ENCODE results near the gene CIB4.

DNA sequence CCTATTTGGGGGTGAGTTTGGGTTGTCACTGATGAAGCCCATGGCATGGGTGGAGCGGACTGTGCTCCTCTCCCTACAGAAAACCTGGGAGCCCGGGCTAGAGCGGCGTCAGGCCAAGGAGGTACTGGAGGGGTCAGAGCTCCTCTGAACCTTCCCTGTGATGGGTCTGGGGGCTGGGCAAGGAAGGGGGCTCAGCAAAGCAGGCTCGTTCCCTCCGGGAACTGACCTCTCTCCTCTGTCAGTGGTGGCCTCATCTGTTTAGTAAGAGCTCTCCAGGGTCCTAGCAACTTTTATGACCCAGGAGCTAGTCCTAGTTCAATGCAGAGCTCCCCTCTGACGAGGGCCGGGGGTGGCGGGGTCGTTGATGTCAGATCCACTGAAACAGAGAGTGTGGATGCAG is 100.9 kb downstream of the CIB4 start:
- TF ChIP-seq, protein P1, sequence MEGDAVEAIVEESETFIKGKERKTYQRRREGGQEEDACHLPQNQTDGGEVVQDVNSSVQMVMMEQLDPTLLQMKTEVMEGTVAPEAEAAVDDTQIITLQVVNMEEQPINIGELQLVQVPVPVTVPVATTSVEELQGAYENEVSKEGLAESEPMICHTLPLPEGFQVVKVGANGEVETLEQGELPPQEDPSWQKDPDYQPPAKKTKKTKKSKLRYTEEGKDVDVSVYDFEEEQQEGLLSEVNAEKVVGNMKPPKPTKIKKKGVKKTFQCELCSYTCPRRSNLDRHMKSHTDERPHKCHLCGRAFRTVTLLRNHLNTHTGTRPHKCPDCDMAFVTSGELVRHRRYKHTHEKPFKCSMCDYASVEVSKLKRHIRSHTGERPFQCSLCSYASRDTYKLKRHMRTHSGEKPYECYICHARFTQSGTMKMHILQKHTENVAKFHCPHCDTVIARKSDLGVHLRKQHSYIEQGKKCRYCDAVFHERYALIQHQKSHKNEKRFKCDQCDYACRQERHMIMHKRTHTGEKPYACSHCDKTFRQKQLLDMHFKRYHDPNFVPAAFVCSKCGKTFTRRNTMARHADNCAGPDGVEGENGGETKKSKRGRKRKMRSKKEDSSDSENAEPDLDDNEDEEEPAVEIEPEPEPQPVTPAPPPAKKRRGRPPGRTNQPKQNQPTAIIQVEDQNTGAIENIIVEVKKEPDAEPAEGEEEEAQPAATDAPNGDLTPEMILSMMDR (IDR thresholded peaks at IDR 0.05): no peak
- no peak for TF ChIP-seq EZH2 (IDR thresholded peaks at IDR 0.05; ENCODE audit: borderline replicate concordance, insufficient read depth, low read depth, low read length, poor library complexity, severe bottlenecking)

Data from B cell (primary cell).